HG03442 (cell line): ENCODE measurements around the gene SCLY.

ENCODE experiments used
- ATAC-seq: cut with Tn5 transposase; IDR thresholded peaks from one replicate; pipeline ENCODE4 v1.9.1; 2021; ENCODE audit warnings: mild to moderate bottlenecking, moderate library complexity; ENCODE audit not compliant: unreplicated experiment

The SCLY gene

GRCh38 chr2:238124488-238125126, 63.8 kb downstream of the SCLY start:
- ATAC-seq: no peak

GRCh38 chr2:238125127-238125885, 64.5 kb downstream of the SCLY start:
- no peak for ATAC-seq

GRCh38 chr2:238126338-238126737, 65.5 kb downstream of the SCLY start:
- no peak for ATAC-seq

- no peak for ATAC-seq
Observed at GRCh38 chr2:238126775-238127164, 66.0 kb downstream of the SCLY start.

GRCh38 chr2:238127165-238128060, 66.6 kb downstream of the SCLY start:
- ATAC-seq: no peak

- no peak for ATAC-seq
Observed at GRCh38 chr2:238128061-238128440, 67.2 kb downstream of the SCLY start.

- ATAC-seq: no peak
Observed at GRCh38 chr2:238128534-238129001, 67.8 kb downstream of the SCLY start.

GRCh38 chr2:238129166-238130010, 68.6 kb downstream of the SCLY start:
- no peak for ATAC-seq

- no peak for ATAC-seq
Observed at GRCh38 chr2:238130111-238130695, 69.4 kb downstream of the SCLY start.

GRCh38 chr2:238130696-238131628, 70.2 kb downstream of the SCLY start:
- no peak for ATAC-seq

GRCh38 chr2:238131761-238132462, 71.1 kb downstream of the SCLY start:
- ATAC-seq: no peak

- no peak for ATAC-seq
Observed at GRCh38 chr2:238132463-238133450, 72.0 kb downstream of the SCLY start.

GRCh38 chr2:238133499-238134392, 72.9 kb downstream of the SCLY start:
- no peak for ATAC-seq

GRCh38 chr2:238134393-238134785, 73.6 kb downstream of the SCLY start:
- no peak for ATAC-seq

GRCh38 chr2:238135601-238136150, 74.9 kb downstream of the SCLY start:
- no peak for ATAC-seq
